Activated CD4-positive, alpha-beta T cell treated with anti-CD3 and anti-CD28 coated beads, Interleukin-2, amount 50 U/mL, for 4 hours (primary cell): ENCODE measurements around the gene RALGPS1.

Source experiments
- DNase-seq, 2 experiments: peaks; one replicate each; pipeline ENCODE4 v3.0.0-alpha.2; 2020

RALGPS1 gene

DNA sequence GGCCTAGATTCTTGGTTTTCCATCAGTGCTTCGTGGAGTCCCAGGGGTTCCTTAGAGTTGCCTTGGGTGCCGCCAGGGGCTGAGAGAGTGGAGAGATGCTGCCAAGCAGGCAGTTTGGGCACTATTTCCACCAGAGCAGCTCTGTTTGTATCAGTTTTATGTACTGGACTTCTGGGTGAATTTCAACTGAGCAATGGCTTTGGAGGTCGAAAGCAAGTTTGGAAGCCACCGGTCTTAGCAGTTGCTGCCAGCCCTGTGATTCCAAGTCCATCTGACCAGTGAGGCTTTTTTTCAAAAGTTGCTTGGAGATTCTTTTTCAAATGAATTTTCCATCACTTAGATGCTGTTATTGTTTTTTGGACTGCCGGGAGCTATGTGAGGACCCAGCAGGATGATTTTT, 139.4 kb downstream of the RALGPS1 start:
- no peak for DNase-seq

- DNase-seq: no peak
Observed at GRCh38 chr9:127055745-127056402, 141.3 kb downstream of the RALGPS1 start.

- DNase-seq: no peak
Observed at GRCh38 chr9:127056446-127056845, 141.9 kb downstream of the RALGPS1 start.

GRCh38 chr9:127058011-127058644, 143.5 kb downstream of the RALGPS1 start:
- DNase-seq: no peak

GRCh38 chr9:127058645-127059021, 144.1 kb downstream of the RALGPS1 start:
- no peak for DNase-seq

DNA sequence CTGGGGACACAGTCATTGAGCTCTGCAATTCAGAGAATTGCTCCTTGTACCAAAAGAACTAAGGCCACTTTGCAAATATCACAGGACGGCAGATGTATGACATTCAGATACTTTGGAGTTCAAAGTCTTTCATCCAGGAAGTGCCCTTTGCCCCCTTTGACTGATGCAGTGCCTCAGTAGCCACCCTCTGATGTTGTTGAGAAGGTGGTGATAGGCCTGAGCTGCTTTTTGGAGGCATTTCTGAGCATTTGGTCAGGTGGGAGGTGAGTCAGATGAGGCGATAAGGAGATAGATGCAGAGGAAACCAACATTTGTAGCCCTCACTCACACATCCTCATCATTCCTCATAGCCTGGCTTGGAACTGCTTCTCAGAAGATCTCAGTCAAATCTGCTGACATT, 144.4 kb downstream of the RALGPS1 start:
- DNase-seq: no peak

DNA sequence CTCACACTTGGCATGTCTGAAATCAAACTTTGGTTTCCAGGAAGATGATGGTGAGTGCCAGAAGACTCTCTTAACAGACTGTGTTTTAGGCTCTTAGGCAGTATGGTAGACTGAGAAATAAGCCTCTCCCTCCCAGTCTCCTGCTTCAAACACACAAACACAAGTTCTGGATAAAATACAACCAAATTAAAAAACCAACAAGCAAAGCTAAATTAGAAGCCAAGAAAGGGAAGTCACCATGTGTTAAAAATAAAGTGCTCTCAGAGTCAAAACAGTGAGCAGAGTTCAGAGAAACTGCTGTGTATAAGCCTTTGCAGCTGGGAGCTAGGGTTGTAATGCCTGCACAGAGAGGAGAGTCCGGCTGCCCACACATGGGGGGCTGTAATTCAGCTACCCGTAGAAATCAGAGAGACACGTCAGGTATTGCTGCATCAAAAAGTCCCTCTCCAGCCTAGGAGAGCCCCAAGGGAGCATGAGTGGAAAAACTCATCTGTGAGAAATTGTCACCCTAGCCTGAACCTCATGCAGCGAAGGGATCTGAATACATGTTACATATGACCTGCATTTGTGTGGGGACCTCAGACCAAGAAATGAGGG, 145.3 kb downstream of the RALGPS1 start:
- DNase-seq: no peak

DNA sequence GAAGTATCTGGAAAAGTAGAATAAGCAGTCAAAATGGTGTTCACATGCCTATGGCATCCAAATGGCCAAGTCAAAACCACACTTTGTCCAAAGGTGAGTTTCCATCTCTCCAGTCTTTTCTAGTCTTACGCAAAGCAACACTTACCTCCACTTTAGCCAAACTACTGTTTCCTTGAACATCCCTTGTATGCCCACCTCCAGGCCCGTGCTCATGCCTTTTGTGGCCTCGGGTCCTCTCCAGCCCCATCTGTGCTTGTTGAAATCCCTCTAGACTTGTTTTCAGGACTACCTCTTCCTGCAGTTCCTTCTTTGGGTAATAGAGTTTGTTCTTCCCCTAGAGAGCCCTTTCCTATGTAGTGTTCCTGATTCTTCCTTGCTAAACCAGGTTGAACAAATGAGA, 146.8 kb downstream of the RALGPS1 start:
- DNase-seq: no peak

GRCh38 chr9:127064335-127064734, 149.8 kb downstream of the RALGPS1 start:
- no peak for DNase-seq

- DNase-seq: no peak
Observed at GRCh38 chr9:127065592-127065991, 151.0 kb downstream of the RALGPS1 start.

- DNase-seq: no peak
Observed at GRCh38 chr9:127066060-127066850, 151.7 kb downstream of the RALGPS1 start.

DNA sequence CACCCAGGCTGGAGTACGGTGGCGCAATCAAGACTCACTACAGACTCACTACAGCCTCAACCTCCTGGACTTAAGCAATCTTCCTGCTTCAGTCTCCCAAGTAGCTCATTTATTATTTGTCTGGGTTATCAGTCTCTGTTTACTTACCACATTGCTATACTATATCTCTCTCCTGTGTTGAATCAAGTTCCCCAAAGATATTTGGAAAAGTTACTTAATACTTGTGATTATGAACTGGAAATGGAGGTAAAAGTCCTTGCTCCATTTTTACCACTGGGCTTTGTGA, 152.2 kb downstream of the RALGPS1 start:
- no peak for DNase-seq

- DNase-seq: no peak
Observed at GRCh38 chr9:127067603-127068220, 153.1 kb downstream of the RALGPS1 start.

- no peak for DNase-seq
Observed at GRCh38 chr9:127074561-127075548, 160.3 kb downstream of the RALGPS1 start.

DNA sequence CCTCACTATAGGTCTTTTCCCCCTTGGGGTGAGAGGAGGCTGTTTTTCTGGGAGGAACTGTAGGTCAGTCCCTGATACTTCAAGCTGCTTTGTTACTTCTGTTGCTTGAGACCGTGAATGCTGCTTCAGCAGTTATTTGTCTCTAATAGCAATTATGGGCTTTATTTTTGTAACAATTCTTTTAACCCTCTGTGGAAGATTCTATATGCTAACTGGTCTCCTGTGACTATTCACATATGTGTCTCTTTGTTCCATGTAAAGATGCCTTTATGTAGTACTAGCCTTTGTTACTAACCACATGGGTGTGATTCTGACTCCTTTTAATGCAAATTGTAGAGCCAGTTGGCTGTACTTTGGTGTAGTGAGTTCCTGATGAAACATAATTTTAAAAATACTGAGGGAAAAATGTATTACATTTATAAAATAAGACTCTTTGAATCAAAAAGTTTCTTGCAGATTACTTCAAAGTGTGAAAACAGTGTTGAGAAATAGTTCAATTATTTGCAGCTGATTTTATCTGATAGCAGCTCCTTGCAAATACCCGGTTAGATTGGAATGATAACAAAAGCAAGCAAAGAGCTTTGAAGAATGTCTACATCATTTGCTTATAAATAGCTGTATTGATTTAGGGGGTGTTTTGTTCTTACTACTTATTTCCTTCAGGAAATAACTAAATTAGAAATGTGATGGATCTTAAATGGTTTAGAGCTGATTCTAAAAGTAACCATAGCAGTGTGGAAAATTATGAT, 161.2 kb downstream of the RALGPS1 start:
- DNase-seq: no peak

DNA sequence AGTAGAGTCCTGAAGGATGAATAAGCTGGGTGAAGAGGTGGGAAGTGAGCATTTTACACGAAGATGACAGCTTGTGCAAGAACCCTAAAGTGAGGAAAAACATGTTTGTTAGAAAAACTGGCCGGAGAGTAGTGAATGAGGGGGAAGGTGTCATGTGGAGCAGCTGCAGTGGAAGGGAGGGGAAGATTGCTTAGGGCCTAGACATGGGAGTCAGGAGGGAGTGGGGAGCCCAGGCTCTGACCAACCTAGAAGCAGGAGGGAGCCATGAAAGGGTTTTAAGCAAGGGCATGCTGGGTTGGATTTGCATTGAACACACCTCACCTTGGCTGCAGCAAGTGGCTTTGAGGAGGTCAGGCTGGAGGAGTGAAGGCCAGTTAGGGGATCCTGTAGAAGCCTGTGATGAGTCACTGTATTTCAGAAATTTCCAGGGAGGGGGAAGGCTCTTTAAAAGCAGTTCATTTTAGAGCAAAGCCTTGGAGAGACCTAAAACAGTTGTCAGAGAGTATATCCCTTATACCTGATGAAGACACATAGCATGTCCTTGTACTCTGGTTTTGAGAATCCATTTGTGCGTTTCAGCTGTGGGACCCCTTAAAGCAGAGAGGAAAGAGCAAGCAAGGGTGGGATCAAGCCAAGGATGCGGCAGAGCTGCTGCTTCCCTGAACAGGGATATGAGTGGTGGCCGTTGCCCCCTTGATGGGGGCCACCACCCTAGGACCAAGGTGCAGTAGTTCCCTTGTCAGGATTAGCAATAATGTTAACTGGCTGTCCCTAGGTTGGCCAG, 162.5 kb downstream of the RALGPS1 start:
- DNase-seq: no peak

GRCh38 chr9:127077644-127077946, 163.0 kb downstream of the RALGPS1 start:
- no peak for DNase-seq

DNA sequence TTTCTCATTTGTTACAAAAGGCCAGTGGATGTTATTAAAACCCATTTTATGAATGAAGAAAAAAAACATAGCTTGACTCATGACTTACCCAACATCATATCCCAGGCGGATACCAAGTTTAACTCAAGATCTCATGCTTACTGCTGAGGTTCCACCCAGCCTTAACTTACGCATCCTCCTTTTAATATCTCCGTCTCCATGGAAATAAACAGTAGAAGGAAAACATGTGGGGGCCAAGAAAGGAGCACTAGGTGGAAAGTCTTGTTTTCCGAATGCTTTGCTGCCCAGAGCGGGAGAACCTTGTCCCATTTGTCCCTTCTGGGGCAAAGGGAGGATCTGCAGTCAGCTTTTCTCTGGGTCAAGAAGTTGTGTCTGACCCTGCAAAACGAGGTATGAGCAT, 163.8 kb downstream of the RALGPS1 start:
- DNase-seq: no peak

DNA sequence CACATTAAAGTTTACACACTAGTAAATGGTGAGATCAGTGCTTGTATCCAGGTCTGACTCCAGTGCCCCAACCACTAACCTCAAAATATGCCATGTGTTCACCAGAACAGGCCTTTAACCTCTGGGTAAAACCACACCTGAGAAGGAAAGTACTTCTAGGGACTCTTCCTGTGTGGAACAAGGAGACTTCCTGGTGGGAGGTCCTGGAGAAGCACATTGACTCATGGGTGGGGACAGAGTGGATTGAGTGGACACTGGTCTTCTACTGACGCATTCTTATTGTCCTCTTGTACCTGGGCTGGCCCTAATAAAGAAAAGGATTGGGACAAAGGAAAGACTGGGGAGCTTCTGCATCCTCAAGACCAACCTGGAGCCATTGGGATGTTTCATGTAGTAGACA, 164.4 kb downstream of the RALGPS1 start:
- no peak for DNase-seq

GRCh38 chr9:127079446-127080140, 165.0 kb downstream of the RALGPS1 start:
- no peak for DNase-seq
